Non-pigmented ciliary epithelial cell (primary cell): ENCODE measurements around the gene OR6C70.
"Not testable (repeated sequence)": the region's sequence is repeated elsewhere in the genome, so short reads cannot be mapped to it uniquely, and the experiment has no call there.

ENCODE experiments used
- DNase-seq: peaks from one replicate; pipeline ENCODE4 v3.0.0-alpha.2; 2010; ENCODE audit warnings: low read depth

Gene OR6C70

GRCh38 chr12:55470088-55470829, at the start of gene OR6C70:
TSS of gene OR6C70 (minus strand) at chr12:55470138. CDS start at chr12:55470138, 0 bp downstream.
- DNase-seq: no peak

- DNase-seq: no peak
These were observed 46.5 kb upstream of the OR6C70 start for GRCh38 chr12:55516391-55516790.

GRCh38 chr12:55515696-55516095, 45.8 kb upstream of the OR6C70 start:
- no peak for DNase-seq

GRCh38 chr12:55501601-55502000, 31.7 kb upstream of the OR6C70 start:
- no peak for DNase-seq

GRCh38 chr12:55499810-55500252, 29.9 kb upstream of the OR6C70 start:
- DNase-seq: no peak

- no peak for DNase-seq
These were observed 29.3 kb upstream of the OR6C70 start for GRCh38 chr12:55499231-55499630.

- DNase-seq: no peak
These were observed 25.6 kb upstream of the OR6C70 start for GRCh38 chr12:55495490-55495889.

- no peak for DNase-seq
These were observed 22.1 kb upstream of the OR6C70 start, which contains the start of gene OR6C68 for GRCh38 chr12:55492078-55492477. TSS of gene OR6C68 (plus strand) at chr12:55492378. CDS start at chr12:55492378, 0 bp downstream.

- DNase-seq: not testable (repeated sequence)
These were observed 14.3 kb upstream of the OR6C70 start for GRCh38 chr12:55484284-55484683.

- not testable (repeated sequence) for DNase-seq
These were observed 9.2 kb upstream of the OR6C70 start for GRCh38 chr12:55479136-55479535.

- no peak for DNase-seq
These were observed 2.3 kb upstream of the OR6C70 start for GRCh38 chr12:55472264-55472663.

GRCh38 chr12:55469291-55469690, 647 bp downstream of the OR6C70 start:
- no peak for DNase-seq

GRCh38 chr12:55467836-55468235, 2.1 kb downstream of the OR6C70 start:
- DNase-seq: no peak

- DNase-seq: not testable (repeated sequence)
These were observed 5.0 kb downstream of the OR6C70 start for GRCh38 chr12:55464926-55465325.

- DNase-seq: no peak
These were observed 21.1 kb downstream of the OR6C70 start for GRCh38 chr12:55448825-55449224.

- DNase-seq: no peak
These were observed 23.6 kb downstream of the OR6C70 start for GRCh38 chr12:55446326-55446725.

- DNase-seq: no peak
These were observed 24.6 kb downstream of the OR6C70 start for GRCh38 chr12:55445357-55445756.

- DNase-seq: no peak
These were observed 26.2 kb downstream of the OR6C70 start, which contains the start of gene OR6C2 for GRCh38 chr12:55443776-55444175. TSS of gene OR6C2 (plus strand) at chr12:55444076. CDS start at chr12:55452214, 8,138 bp downstream.

- not testable (repeated sequence) for DNase-seq
These were observed 28.7 kb downstream of the OR6C70 start for GRCh38 chr12:55441233-55441632.

GRCh38 chr12:55428331-55429243, 41.4 kb downstream of the OR6C70 start:
- DNase-seq: no peak

- DNase-seq: no peak
These were observed 44.0 kb downstream of the OR6C70 start, which contains the start of gene OR6C76 for GRCh38 chr12:55425954-55426353. TSS of gene OR6C76 (plus strand) at chr12:55426254. CDS start at chr12:55426254, 0 bp downstream.

GRCh38 chr12:55420307-55420962, 49.5 kb downstream of the OR6C70 start:
- DNase-seq: no peak
